K562 (cell line): ENCODE data around the gene IFT172. TPM values are rescaled to one million over a fixed set of nuclear protein-coding genes. Genes with fewer than 3 reads are reported as not detected.
"Not testable (repeated sequence)": the region's sequence is repeated elsewhere in the genome, so short reads cannot be mapped to it uniquely, and the experiment has no call there.

ENCODE experiments used
- ARID1B ChIP-seq: fragments of 450-650 bp; IDR thresholded peaks from 2 replicates; pipeline ENCODE4 v1.6.1; 2016; ENCODE audit warnings: antibody characterized with exemption, mild to moderate bottlenecking, inconsistent platforms
- ARNT ChIP-seq, 2 experiments: fragments of 450-650 bp; IDR thresholded peaks; 2 replicates each; pipeline ENCODE4 v1.6.1; 2016; ENCODE audit warnings: mild to moderate bottlenecking in 1 of 2
- CBFA2T2 ChIP-seq: fragments of 450-650 bp; conservative IDR thresholded peaks from 2 replicates; pipeline ENCODE4 v1.6.1; 2017; ENCODE audit warnings: mild to moderate bottlenecking
- CXXC5 ChIP-seq: fragments of 250-450 bp; sonication (Bioruptor Pico); IDR thresholded peaks from 2 replicates; pipeline ENCODE4 v1.8.0; 2022; ENCODE audit warnings: inconsistent platforms, mild to moderate bottlenecking, moderate library complexity
- EP400 ChIP-seq: fragments of 450-650 bp; IDR thresholded peaks from 2 replicates; pipeline ENCODE4 v1.6.1; 2017; ENCODE audit warnings: antibody characterized with exemption, mild to moderate bottlenecking, moderate library complexity
- ESRRA ChIP-seq: fragments of 450-650 bp; IDR thresholded peaks from 2 replicates; pipeline ENCODE4 v1.6.1; 2014; ENCODE audit warnings: low read depth, mild to moderate bottlenecking, moderate library complexity, borderline replicate concordance
- FOXK2 ChIP-seq, 2 experiments: fragments of 450-650 bp; IDR thresholded peaks in 1 of 2; conservative IDR thresholded peaks in 1 of 2; 2 replicates each; pipeline ENCODE4 v1.6.1; 2016; ENCODE audit warnings: low read depth in 2 of 2, mild to moderate bottlenecking in 1 of 2
- HDAC3 ChIP-seq: fragments of 450-650 bp; IDR thresholded peaks from 2 replicates; pipeline ENCODE4 v1.6.1; 2018; ENCODE audit warnings: borderline replicate concordance, mild to moderate bottlenecking, moderate library complexity; ENCODE audit not compliant: partially characterized antibody
- KDM1A ChIP-seq, 2 experiments: fragments of 450-650 bp; IDR thresholded peaks; 2 replicates each; pipeline ENCODE4 v1.6.1; 2016; ENCODE audit warnings: mild to moderate bottlenecking in 2 of 2
- LARP7 ChIP-seq: fragments of 450-650 bp; IDR thresholded peaks from 2 replicates; pipeline ENCODE4 v1.6.1; 2016
- LEF1 ChIP-seq: fragments of 450-650 bp; IDR thresholded peaks from 2 replicates; pipeline ENCODE4 v1.6.1; 2016; ENCODE audit warnings: mild to moderate bottlenecking
- MEIS2 ChIP-seq: fragments of 450-650 bp; IDR thresholded peaks from 2 replicates; pipeline ENCODE4 v1.6.1; 2014; ENCODE audit warnings: mild to moderate bottlenecking; ENCODE audit not compliant: partially characterized antibody
- MTA2 ChIP-seq: fragments of 450-650 bp; IDR thresholded peaks from 2 replicates; pipeline ENCODE4 v1.6.1; 2016; ENCODE audit warnings: low read depth
- NR2C1 ChIP-seq, 2 experiments: fragments of 450-650 bp; IDR thresholded peaks; 2 replicates each; pipeline ENCODE4 v1.6.1; 2017; ENCODE audit warnings: mild to moderate bottlenecking in 2 of 2, antibody characterized with exemption in 1 of 2, inconsistent platforms in 1 of 2, missing compliant biosample characterization in 1 of 2, missing genetic modification characterization in 1 of 2
- SMAD4 ChIP-seq: fragments of 250-450 bp; sonication (Bioruptor Pico); conservative IDR thresholded peaks from 2 replicates; pipeline ENCODE4 v1.8.0; 2021; ENCODE audit warnings: inconsistent platforms, mild to moderate bottlenecking, moderate library complexity
- SOX6 ChIP-seq: fragments of 450-650 bp; IDR thresholded peaks from 2 replicates; pipeline ENCODE4 v1.6.1; 2014; ENCODE audit warnings: mild to moderate bottlenecking
- TCF3 ChIP-seq: sonication (generic); formaldehyde crosslinking; IDR thresholded peaks from 2 replicates; pipeline ENCODE4 v1.4.0; 2020; ENCODE audit warnings: mild to moderate bottlenecking, missing genetic modification reagents
- TRIM24 ChIP-seq, 2 experiments: fragments of 450-650 bp; IDR thresholded peaks; 2 replicates each; pipeline ENCODE4 v1.6.1; 2016
- ZNF316 ChIP-seq: fragments of 450-650 bp; IDR thresholded peaks from 2 replicates; pipeline ENCODE4 v1.6.1; 2016
- polyA plus RNA-seq, 8 experiments: library from polyadenylated mRNA; depleted of rRNA in 4 of 8; stranded (reverse) in 5 of 8; unstranded in 3 of 8; fragments of >200 nt; fragmentation: Nextera tagmentation in 2 of 8; fragmentation: Illumina TruSeq in 1 of 8; extraction: Ambion mirVana in 2 of 8; extraction: Trizol in 1 of 8; gene quantifications; 2 replicates each; pipeline versions ENCODE4 v1.2.1 to v1.2.3, GENCODE V29; 2011 to 2014; ENCODE audit warnings: inconsistent platforms in 1 of 8, missing spikeins in 1 of 8
- total RNA-seq, 7 experiments: library from RNA; depleted of rRNA in 6 of 7; stranded (reverse); fragments of >200 nt in 6 of 7; fragmentation: Illumina TruSeq in 2 of 7; extraction: Trizol in 2 of 7; gene quantifications; 2 replicates each; pipeline versions ENCODE4 v1.2.1 to v1.2.3, GENCODE V29; 2011 to 2021; ENCODE audit warnings: low replicate concordance in 1 of 7
- TF ChIP-seq, protein P1 (sequence below), 2 experiments: fragments of 450-650 bp in 1 of 2; sonication (generic) in 1 of 2; formaldehyde crosslinking in 1 of 2; IDR thresholded peaks in 1 of 2; conservative IDR thresholded peaks in 1 of 2; 2 replicates each; pipeline versions ENCODE4 v1.6.1 to v1.8.1; 2016 to 2023; ENCODE audit warnings: mild to moderate bottlenecking in 2 of 2, moderate library complexity in 2 of 2, inconsistent platforms in 1 of 2, missing genetic modification reagents in 1 of 2
- TF ChIP-seq, protein P2 (sequence below), 2 experiments: fragments of 450-650 bp; conservative IDR thresholded peaks; 2 replicates each; pipeline ENCODE4 v1.6.1; 2017; ENCODE audit warnings: mild to moderate bottlenecking in 2 of 2, moderate library complexity in 2 of 2
- TF ChIP-seq, protein P3 (sequence below): fragments of 450-650 bp; IDR thresholded peaks from 2 replicates; pipeline ENCODE4 v1.6.1; 2016; ENCODE audit warnings: antibody characterized with exemption

The IFT172 gene
- total and polyA plus RNA-seq, 9 of the 15 experiments (the other 6 are each of a cell fraction or from before 2014, with no cell fraction given): 5.6 to 19.1 (median 13.5) TPM

DNA sequence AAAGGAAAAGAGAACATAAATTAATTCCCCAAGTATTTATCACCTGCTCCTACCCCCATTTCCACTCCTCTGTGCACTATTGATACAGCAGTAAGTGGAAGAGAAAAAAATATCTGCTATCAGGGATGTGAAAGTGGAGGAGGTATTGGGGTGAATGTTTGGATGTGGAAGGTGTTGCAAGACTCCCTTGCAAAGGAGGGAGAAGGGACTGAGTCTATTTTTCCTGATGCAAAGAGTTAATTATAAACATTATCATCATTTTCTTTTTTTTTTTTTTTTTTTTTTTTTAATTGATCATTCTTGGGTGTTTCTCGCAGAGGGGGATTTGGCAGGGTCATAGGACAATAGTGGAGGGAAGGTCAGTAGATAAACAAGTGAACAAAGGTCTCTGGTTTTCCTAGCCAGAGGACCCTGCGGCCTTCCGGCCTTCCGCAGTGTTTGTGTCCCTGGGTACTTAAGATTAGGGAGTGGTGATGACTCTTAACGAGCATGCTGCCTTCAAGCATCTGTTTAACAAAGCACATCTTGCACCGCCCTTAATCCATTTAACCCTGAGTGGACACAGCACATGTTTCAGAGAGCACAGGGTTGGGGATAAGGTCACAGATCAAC, 49.4 kb upstream of the IFT172 start (continued):
- peak; percentile 70 to 73 for TF ChIP-seq KDM1A (IDR thresholded peaks at IDR 0.05)
- peak; percentile 64 for TF ChIP-seq TCF3 (CRISPR knock-in tag)
- TF ChIP-seq HDAC3: peak; percentile 17
- TF ChIP-seq MTA2: peak; percentile 42; the same call in 1 of the 2 replicates
- TF ChIP-seq MEIS2: peak; percentile 12
- TF ChIP-seq FOXK2 (conservative IDR thresholded peaks at IDR 0.05 in 1 of 2, IDR thresholded peaks at IDR 0.05 in 1 of 2; ENCODE audit: low read depth in 2 of 2): peak; percentile 48 to 50; a peak in 2 of 4 replicates
- TF ChIP-seq CBFA2T2: peak; percentile 83
- TF ChIP-seq, protein P1, sequence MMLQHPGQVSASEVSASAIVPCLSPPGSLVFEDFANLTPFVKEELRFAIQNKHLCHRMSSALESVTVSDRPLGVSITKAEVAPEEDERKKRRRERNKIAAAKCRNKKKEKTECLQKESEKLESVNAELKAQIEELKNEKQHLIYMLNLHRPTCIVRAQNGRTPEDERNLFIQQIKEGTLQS (IDR thresholded peaks at IDR 0.05): 0 out of 2 replicates have a peak, but pooled peaks have one; percentile 19
- TF ChIP-seq, protein P1 (CRISPR knock-in tag; conservative IDR thresholded peaks at IDR 0.05): not testable (repeated sequence)
- TF ChIP-seq ARID1B: peak; percentile 86
- TF ChIP-seq SMAD4 (CRISPR knock-in tag): peak; percentile 20; the same call in 1 of the 2 replicates
- peak; percentile 49; the same call in 1 of the 2 replicates for TF ChIP-seq NR2C1 (IDR thresholded peaks at IDR 0.05)
- TF ChIP-seq NR2C1 (tag; IDR thresholded peaks at IDR 0.05): 0 out of 2 replicates have a peak, but pooled peaks have one; percentile 16
- TF ChIP-seq ESRRA: 0 out of 2 replicates have a peak, but pooled peaks have one; percentile 16
- peak; percentile 91 for TF ChIP-seq SOX6
- TF ChIP-seq, protein P2, sequence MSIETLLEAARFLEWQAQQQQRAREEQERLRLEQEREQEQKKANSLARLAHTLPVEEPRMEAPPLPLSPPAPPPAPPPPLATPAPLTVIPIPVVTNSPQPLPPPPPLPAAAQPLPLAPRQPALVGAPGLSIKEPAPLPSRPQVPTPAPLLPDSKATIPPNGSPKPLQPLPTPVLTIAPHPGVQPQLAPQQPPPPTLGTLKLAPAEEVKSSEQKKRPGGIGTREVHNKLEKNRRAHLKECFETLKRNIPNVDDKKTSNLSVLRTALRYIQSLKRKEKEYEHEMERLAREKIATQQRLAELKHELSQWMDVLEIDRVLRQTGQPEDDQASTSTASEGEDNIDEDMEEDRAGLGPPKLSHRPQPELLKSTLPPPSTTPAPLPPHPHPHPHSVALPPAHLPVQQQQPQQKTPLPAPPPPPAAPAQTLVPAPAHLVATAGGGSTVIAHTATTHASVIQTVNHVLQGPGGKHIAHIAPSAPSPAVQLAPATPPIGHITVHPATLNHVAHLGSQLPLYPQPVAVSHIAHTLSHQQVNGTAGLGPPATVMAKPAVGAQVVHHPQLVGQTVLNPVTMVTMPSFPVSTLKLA (conservative IDR thresholded peaks at IDR 0.05): peak; percentile 52 to 69; a peak in 3 of 4 replicates
- 0 out of 2 replicates have a peak, but pooled peaks have one; percentile 10 for TF ChIP-seq LARP7
- TF ChIP-seq ARNT (IDR thresholded peaks at IDR 0.05): 0 out of 4 replicates have a peak, but pooled peaks of 1 of the 2 experiments have one; percentile 28
- 0 out of 2 replicates have a peak, but pooled peaks have one; percentile 9 for TF ChIP-seq ZNF316
- TF ChIP-seq EP400: peak; percentile 64
- TF ChIP-seq CXXC5: 0 out of 2 replicates have a peak, but pooled peaks have one; percentile 46
- peak; percentile 12 to 62; a peak in 2 of 4 replicates for TF ChIP-seq TRIM24 (IDR thresholded peaks at IDR 0.05)
- TF ChIP-seq LEF1: 0 out of 2 replicates have a peak, but pooled peaks have one; percentile 28
- TF ChIP-seq, protein P3, sequence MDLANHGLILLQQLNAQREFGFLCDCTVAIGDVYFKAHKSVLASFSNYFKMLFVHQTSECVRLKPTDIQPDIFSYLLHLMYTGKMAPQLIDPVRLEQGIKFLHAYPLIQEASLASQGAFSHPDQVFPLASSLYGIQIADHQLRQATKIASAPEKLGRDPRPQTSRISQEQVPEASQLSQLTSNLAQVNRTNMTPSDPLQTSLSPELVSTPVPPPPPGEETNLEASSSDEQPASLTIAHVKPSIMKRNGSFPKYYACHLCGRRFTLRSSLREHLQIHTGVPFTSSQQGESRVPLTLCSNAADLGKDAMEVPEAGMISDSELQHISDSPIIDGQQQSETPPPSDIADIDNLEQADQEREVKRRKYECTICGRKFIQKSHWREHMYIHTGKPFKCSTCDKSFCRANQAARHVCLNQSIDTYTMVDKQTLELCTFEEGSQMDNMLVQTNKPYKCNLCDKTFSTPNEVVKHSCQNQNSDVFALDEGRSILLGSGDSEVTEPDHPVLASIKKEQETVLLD: 0 out of 2 replicates have a peak, but pooled peaks have one; percentile 37
